Kidney (tissue), 2 donors: Measurements from ENCODE around the gene TLK1. TPM values are rescaled to one million over a fixed set of nuclear protein-coding genes. Genes with fewer than 3 reads are reported as not detected.

Source experiments
- polyA plus RNA-seq: library from polyadenylated mRNA; stranded (reverse); fragments of 350-450 nt; fragmentation: Illumina TruSeq; extraction: RNeasy Lipid Tissue Mini Kit (QIAGEN cat#74804); gene quantifications from one replicate; pipeline ENCODE4 v1.2.3, GENCODE V29; 2014; ENCODE audit warnings: low read depth, low replicate concordance; ENCODE audit not compliant: insufficient read depth
- total RNA-seq: library from RNA; stranded (reverse); fragmentation: NEBNext Ultra II Directional; extraction: Animal tissue kit (Norgen Biotek cat#: 25700); gene quantifications from one replicate; pipeline ENCODE4 v1.2.1, GENCODE V29; 2021
- donor health status: DM: yes; HTN: yes; CAD: no.

TLK1 gene
- total and polyA plus RNA-seq, 2 donors from 2014 or later, result 12.3 to 80.3 TPM

Other genes with a start within 250 kb of the TLK1 start
- gene GORASP2, start 231.6 kb downstream of the TLK1 start, total RNA-seq, result 70.4 TPM
- gene GORASP2, start 231.6 kb downstream of the TLK1 start, polyA plus RNA-seq, result 40.4 TPM